Measurements from ENCODE around the gene PDE9A. TPM values are rescaled to one million over a fixed set of nuclear protein-coding genes. Genes with fewer than 3 reads are reported as not detected.

PDE9A gene
- total RNA-seq, 1 donor from 2014 or later = 7.9 TPM

DNA sequence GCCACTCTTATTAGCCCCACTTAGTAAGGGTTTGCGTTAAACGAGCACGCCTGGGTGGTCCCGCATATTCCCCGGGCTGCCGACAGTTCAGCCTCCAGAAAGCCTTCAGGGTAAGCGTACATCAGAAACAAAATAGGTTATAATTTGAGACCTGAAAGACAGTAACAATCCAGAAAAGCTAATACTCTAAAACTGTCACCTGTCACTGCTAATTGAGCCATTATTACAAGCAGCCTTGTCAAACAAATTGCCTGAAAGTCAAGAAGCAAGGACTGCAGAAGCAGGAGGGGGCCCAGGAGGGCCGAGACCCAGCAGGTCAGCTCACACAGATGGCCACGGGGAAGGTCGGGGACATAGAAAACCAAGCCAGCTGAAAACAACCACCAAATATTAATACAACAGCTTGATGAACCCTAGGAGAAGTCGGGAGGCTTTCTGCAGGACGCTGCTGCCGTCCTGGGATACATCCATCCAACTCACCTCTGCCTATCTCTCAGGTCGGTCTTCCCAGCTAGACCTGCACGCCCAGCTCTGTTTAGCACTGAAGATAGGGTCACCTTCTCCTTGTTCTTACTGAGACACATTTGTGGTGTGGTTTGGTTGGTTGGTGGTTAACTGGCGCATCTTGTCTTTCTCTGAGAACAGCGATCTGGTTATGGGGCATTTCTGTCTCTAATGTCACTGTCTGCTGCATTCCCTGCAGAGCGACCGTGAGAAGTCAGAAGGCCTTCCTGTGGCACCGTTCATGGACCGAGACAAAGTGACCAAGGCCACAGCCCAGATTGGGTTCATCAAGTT is 115.1 kb downstream of the PDE9A start:
- no peak for DNase-seq (ENCODE audit: low spot score)

DNA sequence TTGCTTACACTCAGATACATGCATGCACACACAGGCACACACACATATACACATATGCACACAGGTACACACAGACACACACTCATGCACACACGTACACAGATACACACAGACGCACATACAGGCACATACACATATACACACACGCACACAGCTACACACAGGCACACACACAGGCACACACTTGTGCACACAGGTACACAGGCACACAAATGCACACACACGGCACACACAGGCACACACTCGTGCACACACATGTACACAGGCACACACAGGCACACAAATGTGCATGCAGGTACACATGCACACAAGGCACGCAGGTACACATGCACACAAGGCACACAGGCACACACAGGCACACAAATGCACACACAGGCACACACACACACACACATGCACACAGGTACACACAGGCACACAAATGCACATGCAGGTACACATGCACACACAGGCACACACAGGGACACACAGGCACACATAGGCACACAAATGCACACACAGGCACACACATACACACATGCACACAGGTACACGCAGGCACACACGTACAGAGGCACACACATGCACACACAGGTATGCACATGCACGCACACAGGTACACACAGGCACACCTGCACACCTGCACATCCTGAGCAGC is 115.9 kb downstream of the PDE9A start:
- DNase-seq (ENCODE audit: low spot score) = no peak

DNA sequence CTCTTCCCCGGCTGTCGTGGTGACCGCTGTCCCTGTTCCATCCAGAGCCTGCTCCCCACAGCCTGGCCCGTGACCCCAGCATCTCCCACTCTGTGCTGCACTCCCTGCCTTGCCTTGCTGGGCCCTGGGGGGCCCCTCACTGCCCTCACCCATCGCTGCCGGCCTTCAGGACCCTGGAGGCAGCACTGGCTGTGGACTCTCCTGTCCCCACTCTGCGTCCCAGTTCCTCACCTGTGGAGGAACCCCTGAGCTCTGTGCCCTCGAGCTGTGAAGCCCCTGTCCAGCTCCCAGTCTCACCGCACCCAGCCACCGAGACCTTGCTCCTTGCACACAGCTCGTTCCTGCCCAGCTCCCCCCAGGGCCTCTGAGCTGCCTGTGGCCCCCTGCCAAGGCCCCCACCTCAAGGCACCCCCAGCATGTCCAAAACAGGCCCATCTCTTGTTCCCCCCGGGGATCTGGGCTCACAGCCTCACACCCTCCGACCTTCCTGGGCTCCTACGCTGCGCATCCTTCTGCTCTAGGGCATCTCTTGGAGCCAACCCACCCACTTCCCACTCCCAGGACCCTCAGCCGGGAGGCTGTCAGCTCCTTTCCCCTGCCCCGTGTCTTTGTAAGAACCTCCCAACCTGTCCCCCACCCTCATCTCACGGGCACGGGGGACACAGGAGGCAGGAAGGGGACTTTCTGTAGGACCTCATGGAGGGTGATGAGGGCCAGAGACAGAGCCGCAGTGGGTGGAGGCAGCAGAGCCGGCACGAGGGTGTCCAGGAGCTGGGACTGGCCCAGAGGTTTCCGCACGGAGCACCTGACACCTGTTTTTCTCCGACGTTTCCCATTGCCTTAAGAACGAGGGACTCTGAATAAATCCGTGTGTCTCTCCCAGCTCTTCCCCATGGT is 116.6 kb downstream of the PDE9A start:
- no peak for DNase-seq (ENCODE audit: low spot score)

- no peak for DNase-seq (ENCODE audit: low spot score)
These were observed 117.5 kb downstream of the PDE9A start for GRCh38 chr21:42770717-42771502.

DNA sequence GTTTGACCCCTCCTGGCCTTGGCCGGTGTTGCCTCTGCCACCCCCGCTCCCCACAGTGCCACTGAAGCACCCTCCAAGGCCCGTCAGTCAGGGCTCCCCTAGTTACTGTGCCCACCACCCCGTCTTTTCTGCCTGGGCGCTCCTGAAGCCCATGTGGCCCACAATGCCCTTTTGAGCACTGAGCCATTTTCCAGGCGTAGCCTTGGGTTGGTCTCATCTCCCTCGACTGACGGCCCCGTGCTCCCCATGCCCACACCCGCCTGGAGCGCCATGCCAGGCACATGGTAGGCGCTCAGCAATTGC is 118.0 kb downstream of the PDE9A start:
- no peak for DNase-seq (ENCODE audit: low spot score)

GRCh38 chr21:42775123-42775522 is 121.7 kb downstream of the PDE9A start:
- DNase-seq (ENCODE audit: low spot score) = no peak

DNA sequence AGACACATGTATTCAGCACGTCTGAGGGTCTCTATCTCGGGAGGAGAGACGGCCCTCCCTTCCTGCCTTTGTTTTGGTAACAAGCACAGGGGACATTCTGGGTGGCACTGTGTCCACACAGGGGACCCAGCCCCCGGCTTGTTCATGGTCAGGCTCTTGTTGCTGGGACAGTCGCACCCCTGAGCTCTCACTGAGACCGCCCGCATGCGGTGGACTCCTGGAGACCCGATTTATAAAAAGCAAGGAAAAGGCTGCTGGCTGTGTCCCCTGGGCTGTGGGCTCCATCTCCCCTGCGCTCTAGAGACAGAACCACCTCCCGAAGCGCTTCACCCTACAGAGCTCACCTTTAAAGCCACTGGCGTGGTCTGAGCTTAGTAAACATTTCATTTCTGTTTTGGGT is 122.5 kb downstream of the PDE9A start:
- no peak for DNase-seq (ENCODE audit: low spot score)

GRCh38 chr21:42777064-42777756 is 123.8 kb downstream of the PDE9A start:
- no peak for DNase-seq (ENCODE audit: low spot score)

- DNase-seq (ENCODE audit: low spot score) = no peak
These were observed 124.4 kb downstream of the PDE9A start for GRCh38 chr21:42777757-42778344.

DNA sequence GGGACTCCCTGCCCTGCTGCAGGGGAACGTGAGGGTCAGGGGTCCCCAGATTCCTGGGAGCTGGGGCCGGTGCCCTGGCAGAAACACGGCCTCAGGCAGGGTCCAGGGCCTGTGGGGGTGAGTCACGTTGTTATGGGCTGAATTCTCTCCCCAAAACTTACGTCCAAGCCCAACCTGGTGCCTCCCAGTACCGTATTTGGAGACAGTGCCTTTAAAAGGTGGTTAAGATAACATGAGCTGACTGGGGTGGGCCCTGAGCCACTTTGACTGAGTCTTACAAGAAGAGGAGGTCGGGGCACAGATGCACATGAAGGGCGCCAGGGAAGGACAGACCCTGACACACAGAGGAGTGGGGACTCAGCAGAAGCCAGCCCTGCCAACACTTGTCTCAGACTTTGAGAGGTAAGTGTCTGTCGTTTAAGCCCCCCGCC is 126.0 kb downstream of the PDE9A start:
- DNase-seq (ENCODE audit: low spot score) = no peak

GRCh38 chr21:42780617-42781016 is 127.2 kb downstream of the PDE9A start:
- DNase-seq (ENCODE audit: low spot score) = no peak

- DNase-seq (ENCODE audit: low spot score) = no peak
These were observed 127.9 kb downstream of the PDE9A start for GRCh38 chr21:42781150-42781970.

DNA sequence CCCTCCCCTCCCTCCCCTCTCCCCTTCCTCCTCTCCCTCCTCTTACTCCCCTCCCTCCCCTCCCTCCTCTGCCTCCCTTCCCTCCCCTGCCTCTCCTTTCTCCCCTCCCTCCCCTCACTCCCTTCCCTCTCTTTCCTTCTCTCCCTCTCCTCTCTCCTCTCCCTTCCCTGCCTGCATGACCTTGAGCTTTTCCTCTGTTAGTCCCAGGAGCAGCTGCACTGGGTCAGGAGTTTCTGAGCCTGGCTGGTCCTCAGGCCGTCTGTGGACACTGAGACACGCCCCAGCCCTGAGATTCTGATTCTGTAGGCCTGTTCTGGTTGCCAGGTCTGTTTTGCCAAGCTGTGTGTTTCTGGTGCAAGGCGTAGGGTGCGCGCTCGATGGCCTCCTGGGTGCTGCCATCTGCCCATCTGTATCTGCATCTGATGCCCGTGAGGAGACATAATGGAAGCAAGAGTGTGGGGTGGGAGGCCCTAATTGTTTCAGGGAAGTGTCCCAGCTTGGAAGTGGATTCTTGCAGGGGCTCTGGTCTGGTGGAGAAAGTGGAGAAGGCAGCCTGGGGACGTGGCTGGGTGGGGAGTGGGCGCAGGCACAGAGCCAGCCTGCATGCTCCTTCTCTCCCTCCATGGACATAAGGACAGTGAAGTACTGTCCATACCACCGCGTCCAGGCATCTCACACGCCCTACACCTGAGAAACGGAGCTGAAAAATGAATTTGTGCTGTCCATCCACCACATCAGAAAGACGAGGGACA is 128.7 kb downstream of the PDE9A start:
- no peak for DNase-seq (ENCODE audit: low spot score)

DNA sequence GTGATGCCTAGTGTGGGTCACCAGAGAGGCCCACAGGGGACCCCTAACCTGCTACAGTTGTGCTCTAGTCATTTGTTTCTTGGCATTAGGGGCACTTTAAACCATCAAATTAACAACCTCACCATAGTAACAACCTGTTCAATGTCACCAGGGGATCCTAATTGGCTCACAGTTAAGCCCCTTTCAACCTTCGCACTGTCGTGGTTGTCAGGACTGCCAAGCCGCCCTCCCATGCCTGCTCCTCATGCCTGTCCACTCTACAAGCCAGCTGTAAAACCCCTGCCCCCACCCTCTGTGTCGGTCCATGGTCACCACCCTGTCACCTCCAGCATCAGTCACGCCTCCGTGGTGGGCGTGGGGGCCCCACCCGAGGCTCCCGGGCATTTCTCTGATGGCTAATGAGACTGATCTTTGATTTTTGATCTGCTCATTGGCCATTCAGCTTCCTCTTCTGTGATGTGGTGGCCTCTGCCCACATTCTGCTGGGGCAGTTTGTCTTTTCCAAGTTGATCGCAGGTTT is 129.4 kb downstream of the PDE9A start:
- DNase-seq (ENCODE audit: low spot score) = no peak

- DNase-seq (ENCODE audit: low spot score) = no peak
These were observed 130.9 kb downstream of the PDE9A start for GRCh38 chr21:42784276-42784675.

- no peak for DNase-seq (ENCODE audit: low spot score)
These were observed 131.6 kb downstream of the PDE9A start for GRCh38 chr21:42784896-42785451.

GRCh38 chr21:42785666-42786427 is 132.4 kb downstream of the PDE9A start:
- DNase-seq (ENCODE audit: low spot score) = no peak

All from mesenteric fat pad (tissue), 1 donor.